WTC11 (cell line): ENCODE measurements around the gene HCRTR1. TPM values are rescaled to one million over a fixed set of nuclear protein-coding genes. Genes with fewer than 3 reads are reported as not detected.

Experiments
- ATAC-seq: fragments of 200-7000 bp; cut with Tn5 transposase; 2 replicates; pipeline ENCODE4 v1.10.0; 2021; ENCODE audit warnings: mild to moderate bottlenecking, moderate library complexity
- CTCF ChIA-PET: fragments of 300-600 bp; sonication (Branson Sonifier 250); formaldehyde crosslinking; loops from one replicate; lab custom pipeline; 2021; ENCODE audit warnings: antibody characterized with exemption; lab: Charles Lee
- POLR2A ChIA-PET: fragments of 350-600 bp; sonication (Branson Sonifier 250); formaldehyde crosslinking; loops from one replicate; lab custom pipeline; 2021; ENCODE audit warnings: antibody characterized with exemption; lab: Charles Lee
- DNase-seq: peaks from one replicate; pipeline ENCODE4 v3.0.0; 2021; ENCODE audit warnings: low spot score
- H3K27ac Mint-ChIP-seq: 2 replicates; pipeline ENCODE4 v1.8.0; 2021; ENCODE audit warnings: mixed read lengths
- H3K27me3 Mint-ChIP-seq: 2 replicates; pipeline ENCODE4 v1.8.0; 2021; ENCODE audit warnings: low read depth, mild to moderate bottlenecking, moderate library complexity, mixed read lengths
- H3K36me3 Mint-ChIP-seq: 2 replicates; pipeline ENCODE4 v1.8.0; 2021; ENCODE audit warnings: mixed read lengths
- H3K4me1 Mint-ChIP-seq: 2 replicates; pipeline ENCODE4 v1.8.0; 2022; ENCODE audit warnings: mixed read lengths
- H3K4me3 Mint-ChIP-seq: 2 replicates; pipeline ENCODE4 v1.8.0; 2021; ENCODE audit warnings: mild to moderate bottlenecking, moderate library complexity, mixed read lengths
- H3K9me3 Mint-ChIP-seq: 2 replicates; pipeline ENCODE4 v1.8.0; 2021; ENCODE audit warnings: mixed read lengths
- ATF6 ChIP-seq: sonication (generic); formaldehyde crosslinking; IDR thresholded peaks from 2 replicates; pipeline ENCODE4 v1.8.1; 2023; ENCODE audit warnings: mild to moderate bottlenecking, missing genetic modification reagents
- CDX4 ChIP-seq: fragments of 250-450 bp; sonication (Bioruptor Pico); IDR thresholded peaks from 2 replicates; pipeline ENCODE4 v1.9.0; 2021; ENCODE audit warnings: moderate library complexity, mild to moderate bottlenecking, inconsistent platforms, borderline replicate concordance
- ELF4 ChIP-seq: sonication (generic); formaldehyde crosslinking; IDR thresholded peaks from 2 replicates; pipeline ENCODE4 v1.8.1; 2022; ENCODE audit warnings: low read depth, mild to moderate bottlenecking, moderate library complexity, missing genetic modification reagents
- FOXP1 ChIP-seq: sonication (generic); formaldehyde crosslinking; IDR thresholded peaks from 2 replicates; pipeline ENCODE4 v1.8.0; 2022; ENCODE audit warnings: missing genetic modification reagents, mild to moderate bottlenecking, moderate library complexity, borderline replicate concordance
- IRF1 ChIP-seq: sonication (generic); formaldehyde crosslinking; IDR thresholded peaks from 2 replicates; pipeline ENCODE4 v1.8.0; 2023; ENCODE audit warnings: missing genetic modification reagents
- MXD4 ChIP-seq: fragments of 250-450 bp; sonication (Bioruptor Pico); IDR thresholded peaks from 2 replicates; pipeline ENCODE4 v1.8.0; 2021; ENCODE audit warnings: mild to moderate bottlenecking, moderate library complexity, borderline replicate concordance
- NR2C2 ChIP-seq: sonication (generic); formaldehyde crosslinking; IDR thresholded peaks from 2 replicates; pipeline ENCODE4 v1.8.0; 2022; ENCODE audit warnings: mild to moderate bottlenecking, missing genetic modification reagents
- PRRX2 ChIP-seq: fragments of 250-450 bp; sonication (Bioruptor Pico); IDR thresholded peaks from 2 replicates; pipeline ENCODE4 v1.8.0; 2021; ENCODE audit warnings: mild to moderate bottlenecking
- RORB ChIP-seq: fragments of 250-450 bp; sonication (Bioruptor Pico); IDR thresholded peaks from 2 replicates; pipeline ENCODE4 v1.9.0; 2021; ENCODE audit warnings: mild to moderate bottlenecking
- SOX15 ChIP-seq: fragments of 250-450 bp; sonication (Bioruptor Pico); IDR thresholded peaks from 2 replicates; pipeline ENCODE4 v1.9.0; 2021; ENCODE audit warnings: mild to moderate bottlenecking
- TCF7 ChIP-seq: sonication (generic); formaldehyde crosslinking; IDR thresholded peaks from 2 replicates; pipeline ENCODE4 v1.8.0; 2022; ENCODE audit warnings: mild to moderate bottlenecking, low read depth, missing genetic modification reagents, moderate library complexity
- TEAD1 ChIP-seq: sonication (generic); formaldehyde crosslinking; IDR thresholded peaks from 2 replicates; pipeline ENCODE4 v1.8.0; 2022; ENCODE audit warnings: mild to moderate bottlenecking, missing genetic modification reagents
- USF1 ChIP-seq: sonication (generic); formaldehyde crosslinking; IDR thresholded peaks from 2 replicates; pipeline ENCODE4 v1.8.0; 2022; ENCODE audit warnings: mild to moderate bottlenecking, missing genetic modification reagents
- ZBTB21 ChIP-seq: sonication (generic); formaldehyde crosslinking; IDR thresholded peaks from 2 replicates; pipeline ENCODE4 v1.8.1; 2023; ENCODE audit warnings: mild to moderate bottlenecking, missing genetic modification reagents, borderline replicate concordance
- ZMAT4 ChIP-seq: fragments of 250-450 bp; sonication (Bioruptor Pico); IDR thresholded peaks from 2 replicates; pipeline ENCODE4 v1.9.0; 2021; ENCODE audit warnings: mild to moderate bottlenecking
- ZNF219 ChIP-seq: sonication (generic); formaldehyde crosslinking; IDR thresholded peaks from 2 replicates; pipeline ENCODE4 v1.8.0; 2023; ENCODE audit warnings: missing genetic modification reagents, mild to moderate bottlenecking, borderline replicate concordance
- ZNF232 ChIP-seq: sonication (generic); formaldehyde crosslinking; IDR thresholded peaks from 2 replicates; pipeline ENCODE4 v1.8.0; 2022; ENCODE audit warnings: mild to moderate bottlenecking, missing genetic modification reagents
- ZNF281 ChIP-seq: sonication (generic); formaldehyde crosslinking; IDR thresholded peaks from 2 replicates; pipeline ENCODE4 v1.8.0; 2023; ENCODE audit warnings: mild to moderate bottlenecking, missing genetic modification reagents
- ZNF396 ChIP-seq: fragments of 250-450 bp; sonication (Bioruptor Pico); IDR thresholded peaks from 2 replicates; pipeline ENCODE4 v1.8.0; 2021; ENCODE audit warnings: mild to moderate bottlenecking, moderate library complexity, borderline replicate concordance
- ZNF416 ChIP-seq: fragments of 250-450 bp; sonication (Bioruptor Pico); IDR thresholded peaks from 2 replicates; pipeline ENCODE4 v1.9.0; 2021; ENCODE audit warnings: mild to moderate bottlenecking, inconsistent platforms
- ZNF512 ChIP-seq: sonication (generic); formaldehyde crosslinking; IDR thresholded peaks from 2 replicates; pipeline ENCODE4 v1.8.1; 2022; ENCODE audit warnings: missing genetic modification reagents, borderline replicate concordance
- total RNA-seq: library from RNA; stranded (reverse); gene quantifications from 3 replicates; pipeline ENCODE4 v1.2.3, GENCODE V29; 2021

Gene HCRTR1
- total RNA-seq, 1 experiment from 2014 or later, result 0.13 TPM

- Mint-ChIP-seq H3K4me3 (no peak overlapping the region), H3K9me3 (no peaks in the 10 kb centered on the region), H3K36me3 (no peaks in the 10 kb centered on the region), H3K27ac (peak overlapping the region; percentile 43; the same call in 1 of the 2 replicates), H3K4me1 (peaks cover 34% of the 10 kb centered on the region), H3K27me3 (no peaks in the 10 kb centered on the region; the same call in 1 of the 2 replicates)
- ChIA-PET CTCF (interaction anchor here (0.8 to 2.1 kb wide), 6 partner anchors 11 to 53 kb away, joined by 3 to 9 read pairs (median 4); partner anchors contain the start of gene HCRTR1), POLR2A (no interaction called here)
- no peak for DNase-seq
- no peak for ATAC-seq
- TF ChIP-seq TCF7 (CRISPR knock-in tag), result no peak
- no peak for TF ChIP-seq ZNF416
- TF ChIP-seq ZNF396 (CRISPR knock-in tag), result no peak
- TF ChIP-seq CDX4 (CRISPR knock-in tag), result no peak
- TF ChIP-seq ZNF512, result no peak
- no peak for TF ChIP-seq ZNF281 (CRISPR knock-in tag)
- no peak for TF ChIP-seq USF1 (CRISPR knock-in tag)
- TF ChIP-seq TEAD1 (CRISPR knock-in tag), result no peak
These were observed 37.0 kb upstream of the HCRTR1 start for GRCh38 chr1:31580513-31580870.

GRCh38 chr1:31580891-31581603, 36.4 kb upstream of the HCRTR1 start:
- Mint-ChIP-seq H3K27ac (peak overlapping the region; percentile 43; the same call in 1 of the 2 replicates), H3K27me3 (no peaks in the 10 kb centered on the region; the same call in 1 of the 2 replicates), H3K4me3 (no peak overlapping the region), H3K36me3 (no peaks in the 10 kb centered on the region), H3K9me3 (no peaks in the 10 kb centered on the region), H3K4me1 (peaks cover 29% of the 10 kb centered on the region)
- no peak for TF ChIP-seq NR2C2 (CRISPR knock-in tag)
- no peak for TF ChIP-seq USF1 (CRISPR knock-in tag)
- no peak for TF ChIP-seq PRRX2 (CRISPR knock-in tag)
- no peak for TF ChIP-seq ELF4 (CRISPR knock-in tag)
- TF ChIP-seq MXD4 (CRISPR knock-in tag), result no peak
- TF ChIP-seq IRF1 (CRISPR knock-in tag), result no peak
- no peak for TF ChIP-seq SOX15 (CRISPR knock-in tag)
- TF ChIP-seq ZNF219 (CRISPR knock-in tag), result no peak
- no peak for TF ChIP-seq FOXP1 (CRISPR knock-in tag)
- TF ChIP-seq RORB (CRISPR knock-in tag), result no peak
- TF ChIP-seq ZNF232, result no peak
- no peak for TF ChIP-seq ZBTB21
- no peak for TF ChIP-seq ZMAT4
- TF ChIP-seq ATF6 (CRISPR knock-in tag), result no peak
- DNase-seq (no peak), ATAC-seq (no peak)
- ChIA-PET CTCF (interaction anchor here (0.8 to 2.1 kb wide), 6 partner anchors 12 to 52 kb away, joined by 3 to 9 read pairs (median 4); partner anchors contain the start of gene HCRTR1), POLR2A (no interaction called here)
